Small intestine (tissue), 7 donors: ENCODE results near the gene KSR2. TPM values are rescaled to one million over a fixed set of nuclear protein-coding genes. Genes with fewer than 3 reads are reported as not detected.
"Not testable (repeated sequence)": the region's sequence is repeated elsewhere in the genome, so short reads cannot be mapped to it uniquely, and the experiment has no call there.

ENCODE experiments used
- DNase-seq, 2 donors: peaks; one replicate each; pipeline versions ENCODE4 v3.0.0 to v3.0.0-alpha.2; 2013
- FAIRE-seq: peaks from 2 replicates; lab custom pipeline; 2012; peaks lifted over from hg19 to GRCh38; lab: Jason Lieb, UNC
- H3K27ac ChIP-seq, 3 donors: one replicate each; pipeline ENCODE4 v1.5.1; 2013; ENCODE audit warnings: low read length in 2 of 3, mild to moderate bottlenecking in 2 of 3, control low read depth in 1 of 3, inconsistent platforms in 1 of 3, low read depth in 1 of 3, moderate library complexity in 1 of 3
- H3K27me3 ChIP-seq, 3 donors: one replicate each; pipeline ENCODE4 v1.6.1; 2013; ENCODE audit warnings: low read length in 3 of 3, inconsistent platforms in 1 of 3; ENCODE audit not compliant: control insufficient read depth in 3 of 3, insufficient read depth in 3 of 3
- H3K36me3 ChIP-seq, 3 donors: one replicate each; pipeline ENCODE4 v1.6.1; 2013; ENCODE audit warnings: low read length in 3 of 3, inconsistent platforms in 1 of 3, low read depth in 1 of 3, mild to moderate bottlenecking in 1 of 3, moderate library complexity in 1 of 3; ENCODE audit not compliant: control insufficient read depth in 3 of 3, insufficient read depth in 2 of 3
- H3K4me1 ChIP-seq, 3 donors: one replicate each; pipeline ENCODE4 v1.6.1; 2013; ENCODE audit warnings: low read length in 2 of 3, inconsistent platforms in 1 of 3, low read depth in 1 of 3, mild to moderate bottlenecking in 1 of 3, moderate library complexity in 1 of 3; ENCODE audit not compliant: control insufficient read depth in 3 of 3, insufficient read depth in 2 of 3
- H3K4me3 ChIP-seq, 3 donors: one replicate each; pipeline ENCODE4 v1.5.1; 2013; ENCODE audit warnings: low read length in 3 of 3, control low read depth in 1 of 3, inconsistent platforms in 1 of 3, low read depth in 1 of 3, mild to moderate bottlenecking in 1 of 3, moderate library complexity in 1 of 3
- H3K9me3 ChIP-seq, 2 donors: one replicate each; pipeline ENCODE4 v1.6.1; 2013; ENCODE audit warnings: low read depth in 1 of 2, low read length in 1 of 2; ENCODE audit not compliant: control insufficient read depth in 2 of 2, insufficient read depth in 1 of 2
- WGBS, 3 donors: extraction: QIAGEN DNeasy Blood & Tissue Kit; methylation state at CpG; one replicate each; pipeline ENCODE4 v1.1.7; 2013; 5-methylcytosine and 5-hydroxymethylcytosine counted together
- polyA plus RNA-seq, 4 donors: library from polyadenylated mRNA; stranded (reverse) in 3 of 4; unstranded in 1 of 4; fragments of 200-250 nt in 3 of 4; fragments of 120-200 nt in 1 of 4; gene quantifications; one replicate each; pipeline versions ENCODE4 v1.2.1 to v1.2.3, GENCODE V29; 2013
- donor health status: healthy with polysubstance abuse.
- donor health status: control.
- donor health status: control.
- donor health status: Bipolar disorder and iron deficiency.
- donor health status: healthy.

Gene KSR2
- polyA plus RNA-seq, 4 donors = 0.16 to 0.33 TPM; not detected in 2

DNA sequence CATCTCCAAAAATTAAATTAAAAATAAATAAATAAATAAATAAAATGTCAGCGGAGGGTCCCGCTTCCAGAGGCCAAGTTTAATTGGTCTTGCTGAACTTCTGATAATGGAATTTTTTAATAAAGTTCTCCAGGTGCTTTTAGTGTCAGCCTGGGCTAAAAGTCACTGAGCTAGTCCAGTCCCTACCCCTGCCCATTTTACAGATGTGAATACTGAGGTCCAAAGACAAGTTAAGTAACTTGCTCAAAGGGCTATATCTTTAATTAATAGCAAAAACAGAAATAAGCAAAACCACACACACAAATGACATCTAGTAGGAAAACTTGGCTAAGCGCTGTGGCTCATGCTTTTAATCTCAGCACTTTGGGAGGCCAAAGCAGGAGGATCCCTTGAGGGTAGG is 42.1 kb upstream of the KSR2 start:
- no peak for FAIRE-seq

DNA sequence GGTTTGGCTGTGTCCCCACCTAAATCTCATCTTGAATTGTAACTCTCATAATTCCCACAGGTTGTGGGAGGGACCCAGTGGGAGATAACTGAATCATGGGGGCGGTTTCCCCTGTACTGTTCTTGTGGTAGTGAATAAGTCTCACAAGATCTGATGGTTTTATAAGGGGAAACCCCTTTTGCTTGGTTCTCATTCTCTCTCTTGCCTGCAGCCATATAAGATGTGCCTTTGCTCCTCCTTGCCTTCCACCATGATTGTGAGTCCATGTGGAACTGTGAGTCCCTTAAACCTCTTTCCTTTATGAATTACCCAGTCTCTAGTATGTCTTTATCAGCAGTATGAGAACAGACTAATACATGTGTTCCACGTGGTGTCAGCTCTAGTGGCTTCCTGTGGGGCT is 31.0 kb upstream of the KSR2 start:
- not testable (repeated sequence) for DNase-seq, H3K27me3 ChIP-seq, H3K9me3 ChIP-seq, H3K4me3 ChIP-seq, FAIRE-seq, H3K27ac ChIP-seq, H3K4me1 ChIP-seq, H3K36me3 ChIP-seq
- WGBS, 3 donors = 68 to 76% (median 68%) methylated on average over 2 of the region's 2 CpGs

More for the DNA sequence above, 42.1 kb upstream of the KSR2 start:
- peaks cover 0 to 2% (median 0%) of the 10 kb centered on the region in 3 donors for H3K4me1 ChIP-seq
- no peaks in the 10 kb centered on the region for H3K9me3 ChIP-seq
- no peak overlapping the region for H3K27ac ChIP-seq
- no peak for DNase-seq
- H3K36me3 ChIP-seq = no peaks in the 10 kb centered on the region
- H3K27me3 ChIP-seq = no peaks in the 10 kb centered on the region
- WGBS, 3 donors = 96 to 97% (median 97%) methylated on average over 3 of the region's 3 CpGs
- H3K4me3 ChIP-seq = no peak overlapping the region

DNA sequence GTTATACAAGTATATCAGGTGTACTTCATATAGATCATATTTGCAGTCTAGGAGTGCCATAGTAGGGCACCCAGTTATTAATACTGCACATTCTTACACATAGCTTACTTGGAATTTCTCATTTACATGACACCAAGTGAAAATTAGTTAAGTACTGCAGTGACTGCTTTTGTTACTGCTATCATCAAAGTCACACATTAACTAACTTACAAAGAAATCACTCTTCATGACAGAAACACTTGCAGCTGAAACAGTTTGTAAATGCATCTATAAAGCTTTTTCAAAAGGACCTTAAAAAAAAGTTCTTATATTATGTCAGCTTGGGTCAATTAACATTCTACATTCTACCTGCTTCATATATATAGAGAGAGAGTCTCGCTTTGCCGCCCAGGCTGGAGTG is 29.9 kb upstream of the KSR2 start:
- peak in 1 of 2 donors; percentile 8 for DNase-seq
- WGBS, 3 donors = 61 to 79% (median 63%) methylated on average over 2 of the region's 2 CpGs
- no peak for FAIRE-seq
- Histone ChIP-seq H3K4me3 (no peak overlapping the region), H3K9me3 (peaks cover 0 to 4% of the 10 kb centered on the region in 2 donors), H3K36me3 (no peaks in the 10 kb centered on the region), H3K27me3 (peaks cover 0 to 4% (median 0%) of the 10 kb centered on the region in 3 donors), H3K27ac (no peak overlapping the region), H3K4me1 (no peaks in the 10 kb centered on the region)

DNA sequence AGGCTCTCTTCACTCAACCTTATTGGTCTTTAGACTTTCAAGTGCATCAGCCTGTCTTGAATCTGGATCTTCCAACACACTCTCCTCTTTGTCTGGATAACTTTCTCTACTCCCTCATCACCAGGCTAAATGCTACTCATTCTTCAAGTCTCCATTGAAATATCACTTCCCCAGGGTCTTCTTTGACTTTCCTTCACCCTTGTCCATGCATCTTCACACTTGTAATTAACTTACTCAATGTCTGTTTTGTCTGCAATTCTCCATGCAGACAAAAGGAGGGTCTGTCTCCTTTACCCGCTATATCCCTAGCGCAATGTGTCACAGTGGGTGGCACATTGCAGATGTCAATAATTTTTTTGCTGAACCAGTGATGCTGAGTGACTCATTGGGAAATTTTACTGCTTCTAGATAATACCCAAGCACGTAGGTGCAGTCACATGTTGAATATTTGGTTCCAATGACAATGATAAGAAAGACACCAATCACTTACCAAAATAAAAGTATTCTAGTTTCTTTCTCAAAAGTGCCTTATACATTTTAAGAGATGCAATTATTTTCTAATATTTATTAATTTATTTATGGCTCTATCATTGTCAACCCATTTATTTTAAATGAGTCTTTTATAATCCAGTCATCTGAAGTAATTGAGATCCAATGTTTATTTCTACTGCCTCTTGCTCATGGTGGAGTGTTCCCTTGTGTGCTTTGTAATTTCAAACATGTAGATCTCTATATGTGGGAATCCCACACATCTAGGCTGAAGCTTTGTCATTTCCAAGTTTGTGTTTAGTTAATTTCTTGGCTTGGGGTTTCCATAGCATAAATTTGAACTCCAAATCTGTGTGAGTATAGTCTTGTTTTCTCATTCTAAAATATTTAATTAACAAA is 26.0 kb upstream of the KSR2 start:
- FAIRE-seq (no peak), DNase-seq (no peak)

DNA sequence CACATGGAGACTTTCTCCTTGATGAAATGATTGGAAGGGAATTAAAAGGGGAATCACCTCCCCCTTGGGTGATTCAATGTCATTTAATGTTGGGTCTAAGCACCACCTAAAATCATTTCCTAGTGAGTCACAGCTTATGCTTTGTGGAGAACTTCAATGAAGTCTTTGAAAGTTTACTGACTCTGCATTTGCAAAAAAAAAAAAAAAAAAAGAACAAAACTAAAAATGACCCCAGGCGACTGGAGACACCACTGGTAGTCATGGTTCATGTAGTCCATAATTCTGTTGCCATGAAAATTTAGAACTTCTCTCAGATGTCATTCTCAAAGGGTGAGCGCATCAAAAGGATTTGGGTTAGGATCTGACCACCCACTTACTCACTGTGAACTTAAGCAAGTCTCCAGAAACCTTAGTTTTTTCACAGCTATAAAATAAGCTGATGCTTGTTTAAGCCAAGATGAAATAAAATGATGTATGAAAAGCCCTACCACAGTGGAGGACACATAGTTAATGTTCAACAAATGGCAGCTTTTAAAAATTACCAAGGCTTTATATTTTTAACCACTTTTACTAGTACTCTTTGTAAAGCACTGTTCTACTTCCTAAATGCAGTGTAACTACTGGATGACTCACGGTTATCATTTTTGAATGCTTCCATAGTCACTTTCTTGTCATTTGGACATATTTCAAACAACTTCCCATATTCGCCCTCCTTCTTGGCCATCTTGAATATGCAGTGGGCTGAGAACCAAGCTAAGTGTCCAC is 18.1 kb upstream of the KSR2 start:
- no peaks in the 10 kb centered on the region for H3K4me1 ChIP-seq
- no peaks in the 10 kb centered on the region for H3K9me3 ChIP-seq
- no peaks in the 10 kb centered on the region for H3K36me3 ChIP-seq
- FAIRE-seq (no peak), DNase-seq (no peak)
- peaks cover 0 to 3% (median 0%) of the 10 kb centered on the region in 3 donors for H3K27me3 ChIP-seq
- WGBS, 3 donors = 75 to 78% (median 78%) methylated on average over 4 of the region's 4 CpGs
- no peak overlapping the region for H3K4me3 ChIP-seq
- no peak overlapping the region for H3K27ac ChIP-seq

More for the DNA sequence above, 26.0 kb upstream of the KSR2 start:
- Histone ChIP-seq H3K4me1 (no peaks in the 10 kb centered on the region), H3K36me3 (no peaks in the 10 kb centered on the region), H3K27ac (no peak overlapping the region), H3K4me3 (no peak overlapping the region), H3K27me3 (peaks cover 0 to 4% (median 0%) of the 10 kb centered on the region in 3 donors), H3K9me3 (no peaks in the 10 kb centered on the region)
- 57 to 71% (median 65%) methylated on average over 3 of the region's 3 CpGs for WGBS, 3 donors

DNA sequence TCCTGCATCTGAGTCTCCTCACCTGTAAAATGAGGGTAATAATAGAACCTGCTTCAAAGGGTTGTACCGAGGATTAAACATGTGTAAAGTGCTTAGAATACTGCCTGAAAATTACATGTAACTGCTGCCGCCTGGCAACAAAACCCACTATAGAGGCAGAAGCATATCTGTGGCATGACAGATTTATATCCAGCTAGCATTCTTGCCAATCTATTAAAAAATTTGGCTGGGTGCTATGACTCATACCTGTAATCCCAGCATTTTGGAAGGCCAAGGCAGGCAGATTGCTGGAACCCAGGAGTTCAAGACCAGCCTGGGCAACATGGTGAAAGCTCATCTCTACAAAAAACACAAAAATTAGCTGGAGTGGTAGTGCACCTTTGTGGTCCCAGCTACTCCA is 16.4 kb upstream of the KSR2 start:
- FAIRE-seq (no peak), DNase-seq (no peak)
- 76 to 81% (median 79%) methylated on average over 2 of the region's 2 CpGs for WGBS, 3 donors

DNA sequence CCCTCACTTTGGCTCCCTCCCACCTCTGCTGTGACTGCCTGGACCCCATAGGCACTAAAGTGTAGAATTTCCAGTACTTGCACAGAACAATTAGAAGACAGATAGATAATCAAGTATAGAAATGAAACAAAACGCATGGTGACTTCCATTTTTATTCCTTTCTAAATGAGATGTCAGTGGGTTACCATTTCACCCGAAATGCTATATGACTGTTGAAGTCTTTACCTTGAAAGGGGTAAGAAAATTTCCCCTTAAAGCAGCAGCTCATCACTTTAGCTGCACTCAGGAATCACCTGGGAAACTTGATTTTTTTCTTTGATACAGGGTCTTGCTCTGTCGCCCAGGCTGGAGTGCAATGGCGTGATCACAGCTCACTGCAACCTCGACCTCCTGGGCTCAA is 12.5 kb upstream of the KSR2 start:
- WGBS, 3 donors = 65 to 81% (median 70%) methylated on average over 5 of the region's 5 CpGs
- H3K36me3 ChIP-seq = no peaks in the 10 kb centered on the region
- FAIRE-seq = no peak

More for the DNA sequence above, 16.4 kb upstream of the KSR2 start:
- peaks cover 0 to 3% (median 0%) of the 10 kb centered on the region in 3 donors for H3K27me3 ChIP-seq
- H3K9me3 ChIP-seq = no peaks in the 10 kb centered on the region
- no peaks in the 10 kb centered on the region for H3K4me1 ChIP-seq
- no peak overlapping the region for H3K4me3 ChIP-seq
- H3K36me3 ChIP-seq = no peaks in the 10 kb centered on the region
- H3K27ac ChIP-seq = no peak overlapping the region

DNA sequence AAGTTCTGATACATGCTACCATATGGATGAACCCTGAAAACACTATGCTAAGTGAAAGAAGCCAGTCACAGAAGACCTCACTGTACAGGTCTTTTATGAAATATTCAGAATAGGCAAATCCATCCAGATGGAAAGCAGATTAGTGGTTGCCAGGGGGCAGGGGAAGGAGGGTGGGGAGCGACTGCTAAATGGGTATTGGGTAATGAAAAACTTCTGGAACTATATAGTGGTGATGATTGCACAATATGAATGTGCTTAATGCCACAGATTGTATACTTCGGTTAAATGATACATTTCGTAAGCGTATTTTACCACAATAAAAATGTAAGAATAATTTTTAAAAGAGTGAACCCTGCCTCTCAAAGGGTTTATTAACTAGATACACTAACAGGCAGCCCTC is 11.8 kb upstream of the KSR2 start:
- DNase-seq (no peak), FAIRE-seq (no peak)
- Histone ChIP-seq H3K4me3 (no peak overlapping the region), H3K36me3 (no peaks in the 10 kb centered on the region), H3K27me3 (peaks cover 0 to 3% (median 0%) of the 10 kb centered on the region in 3 donors), H3K4me1 (no peaks in the 10 kb centered on the region), H3K27ac (no peak overlapping the region), H3K9me3 (no peaks in the 10 kb centered on the region)
- 79 to 91% (median 82%) methylated on average over 4 of the region's 4 CpGs for WGBS, 3 donors

More for the DNA sequence above, 12.5 kb upstream of the KSR2 start:
- H3K27me3 ChIP-seq = peaks cover 0 to 3% (median 0%) of the 10 kb centered on the region in 3 donors
- H3K4me1 ChIP-seq = no peaks in the 10 kb centered on the region
- no peaks in the 10 kb centered on the region for H3K9me3 ChIP-seq
- DNase-seq = no peak
- no peak overlapping the region for H3K4me3 ChIP-seq
- no peak overlapping the region for H3K27ac ChIP-seq
